Measurements from ENCODE around the gene CNGB1.

DNA sequence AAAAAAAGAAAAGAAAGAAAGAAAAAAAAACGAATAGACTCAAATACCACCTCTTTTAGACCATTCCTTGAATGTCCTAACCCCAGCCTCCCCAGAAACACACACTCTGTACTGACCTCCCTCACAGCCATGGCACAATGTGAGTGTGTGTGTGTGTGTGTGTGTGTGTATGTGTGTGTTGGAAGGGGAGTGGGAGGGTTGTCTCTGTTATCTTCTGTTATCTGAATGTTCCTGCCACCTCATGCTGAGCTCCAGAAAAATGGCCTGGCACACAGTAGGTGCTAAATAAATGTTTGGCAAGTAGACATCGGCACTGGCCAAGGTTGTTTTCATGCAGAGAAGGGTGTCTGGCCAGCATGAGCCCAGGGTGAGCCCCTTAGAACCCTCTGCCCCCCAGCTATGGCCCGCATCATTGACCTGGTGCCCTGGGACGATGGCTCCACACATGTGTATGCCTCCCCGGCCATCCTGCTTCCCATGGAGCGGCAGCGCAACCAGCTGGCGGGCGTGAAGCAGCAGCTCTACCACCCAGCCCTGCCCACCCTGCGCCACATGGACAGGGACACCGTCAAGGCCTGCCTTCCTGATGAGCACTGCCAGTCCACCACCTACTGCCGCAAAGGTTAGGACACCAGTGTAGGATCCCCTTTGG, 6.6 kb upstream of the CNGB1 start:
- TF ChIP-seq, protein P1, sequence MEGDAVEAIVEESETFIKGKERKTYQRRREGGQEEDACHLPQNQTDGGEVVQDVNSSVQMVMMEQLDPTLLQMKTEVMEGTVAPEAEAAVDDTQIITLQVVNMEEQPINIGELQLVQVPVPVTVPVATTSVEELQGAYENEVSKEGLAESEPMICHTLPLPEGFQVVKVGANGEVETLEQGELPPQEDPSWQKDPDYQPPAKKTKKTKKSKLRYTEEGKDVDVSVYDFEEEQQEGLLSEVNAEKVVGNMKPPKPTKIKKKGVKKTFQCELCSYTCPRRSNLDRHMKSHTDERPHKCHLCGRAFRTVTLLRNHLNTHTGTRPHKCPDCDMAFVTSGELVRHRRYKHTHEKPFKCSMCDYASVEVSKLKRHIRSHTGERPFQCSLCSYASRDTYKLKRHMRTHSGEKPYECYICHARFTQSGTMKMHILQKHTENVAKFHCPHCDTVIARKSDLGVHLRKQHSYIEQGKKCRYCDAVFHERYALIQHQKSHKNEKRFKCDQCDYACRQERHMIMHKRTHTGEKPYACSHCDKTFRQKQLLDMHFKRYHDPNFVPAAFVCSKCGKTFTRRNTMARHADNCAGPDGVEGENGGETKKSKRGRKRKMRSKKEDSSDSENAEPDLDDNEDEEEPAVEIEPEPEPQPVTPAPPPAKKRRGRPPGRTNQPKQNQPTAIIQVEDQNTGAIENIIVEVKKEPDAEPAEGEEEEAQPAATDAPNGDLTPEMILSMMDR (IDR thresholded peaks at IDR 0.05 in 8 of 11, conservative IDR thresholded peaks at IDR 0.05 in 3 of 11) = no peak
- no peak for TF ChIP-seq POLR2A (IDR thresholded peaks at IDR 0.05)
- TF ChIP-seq POLR2AphosphoS5 (IDR thresholded peaks at IDR 0.05) = no peak
